Sciatic nerve (tissue), 2 donors: Measurements from ENCODE around the gene KRTCAP2. TPM values are rescaled to one million over a fixed set of nuclear protein-coding genes. Genes with fewer than 3 reads are reported as not detected.

Source experiments
- ATAC-seq: fragments of 200-7000 bp; cut with Tn5 transposase; one replicate; pipeline ENCODE4 v1.9.1; 2020; ENCODE audit warnings: mild to moderate bottlenecking, moderate library complexity
- DNase-seq: peaks from one replicate; pipeline ENCODE4 v3.0.0-alpha.2; 2020; ENCODE audit warnings: low spot score
- intact Hi-C: fragments of 100-400 bp; cut with DNase I; formaldehyde crosslinking; loops from one replicate; pipeline ENCODE4 v1.14.2; 2022
- total RNA-seq: library from RNA; stranded (reverse); fragmentation: NEBNext Ultra II Directional; extraction: Animal tissue kit (Norgen Biotek cat#: 25700); gene quantifications from one replicate; pipeline ENCODE4 v1.2.1, GENCODE V29; 2021
- donor health status: DM: no; HTN: no; CAD: no.
- donor health status: DM: no; HTN: no; CAD: no.

Gene KRTCAP2
- total RNA-seq, 1 donor from 2014 or later = 162 TPM

DNA sequence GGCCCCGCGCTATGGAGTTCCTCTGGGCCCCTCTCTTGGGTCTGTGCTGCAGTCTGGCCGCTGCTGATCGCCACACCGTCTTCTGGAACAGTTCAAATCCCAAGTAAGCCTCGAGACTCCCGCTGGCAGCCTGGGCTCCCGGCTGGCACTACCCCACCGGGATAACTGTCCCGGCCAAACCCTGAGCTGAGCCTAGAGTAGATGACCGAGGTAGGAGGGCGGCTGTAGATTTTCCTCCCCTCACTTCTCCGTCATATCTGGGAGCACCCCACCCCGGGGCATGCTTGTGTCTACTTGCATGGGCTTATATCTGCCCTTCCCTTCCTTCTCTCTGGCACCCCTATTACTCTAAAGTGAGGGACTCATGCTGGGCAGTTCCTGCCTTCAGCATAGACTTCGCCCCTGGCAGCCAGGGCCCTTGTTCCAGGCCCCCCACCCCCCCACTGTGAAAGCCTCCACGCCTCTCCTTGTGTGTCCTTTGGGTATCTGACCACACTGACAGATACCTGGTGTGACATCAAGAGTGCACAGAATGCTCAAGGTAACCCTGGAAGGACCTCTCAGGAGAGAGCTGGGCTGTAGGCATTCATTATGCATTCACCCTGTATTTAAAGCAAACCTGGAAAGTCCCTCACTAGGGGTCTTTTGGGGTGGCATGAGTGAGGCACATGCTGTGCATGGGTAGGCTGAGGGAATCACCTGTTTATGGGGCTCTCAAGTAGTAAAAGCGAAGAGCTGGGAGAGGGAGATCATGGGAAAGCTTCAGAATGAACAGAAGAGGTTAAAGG, 44.9 kb downstream of the KRTCAP2 start:
- ATAC-seq (no peak), DNase-seq (no peak)
- intact Hi-C loops = loop anchor here (10.0 kb wide), 1 partner anchor 47 kb away; the partner anchor contains the start of genes KRTCAP2 and TRIM46

DNA sequence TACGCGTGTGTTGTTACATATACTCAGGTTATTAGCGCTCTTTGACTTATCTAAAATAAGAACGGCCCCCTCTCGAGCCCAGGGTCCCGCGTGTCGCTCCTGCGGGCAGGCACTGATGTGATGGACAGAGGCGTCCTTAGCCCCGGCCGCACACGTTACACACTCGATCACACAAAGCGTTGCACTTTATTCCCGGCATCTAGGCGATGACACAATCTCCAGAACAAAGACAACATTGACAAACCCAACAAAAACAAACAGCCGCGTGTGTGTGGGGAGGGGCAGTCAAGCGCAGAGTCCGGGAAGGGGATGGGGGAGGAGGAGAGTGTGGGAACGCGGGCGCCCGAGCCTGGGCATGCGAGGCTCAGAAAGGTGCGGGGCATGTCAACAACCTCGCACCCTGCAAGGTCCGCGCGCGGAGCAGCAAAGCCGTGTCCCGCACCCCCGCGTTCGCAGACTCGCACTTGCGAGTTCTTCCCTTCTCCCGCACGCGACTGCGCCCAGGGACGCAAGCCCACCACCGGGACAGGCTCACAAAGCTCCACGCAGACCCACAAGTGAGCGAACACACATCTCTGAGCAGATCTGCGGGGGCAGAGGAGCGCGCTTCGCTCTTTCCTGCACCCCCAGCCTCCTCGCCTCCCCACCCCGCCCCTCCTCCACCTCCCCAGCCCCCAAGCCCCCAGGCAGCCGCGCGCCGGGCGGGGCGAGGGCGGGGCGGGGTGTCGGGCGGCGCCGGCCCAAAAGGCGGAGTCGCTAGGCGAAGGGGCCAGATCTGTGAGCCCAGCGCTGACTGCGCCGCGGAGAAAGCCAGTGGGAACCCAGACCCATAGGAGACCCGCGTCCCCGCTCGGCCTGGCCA, 45.8 kb downstream of the KRTCAP2 start, which contains the start of gene EFNA1:
EFNA1 (plus strand) TSS at position 772 of the 862 bp plus-strand sequence. CDS start 102 bp downstream, outside the sequence.
- DNase-seq = peak; percentile 87
- ATAC-seq = peak; percentile 67
- intact Hi-C loops = loop anchor here (10.0 kb wide), 1 partner anchor 47 kb away; the partner anchor contains the start of genes KRTCAP2 and TRIM46

DNA sequence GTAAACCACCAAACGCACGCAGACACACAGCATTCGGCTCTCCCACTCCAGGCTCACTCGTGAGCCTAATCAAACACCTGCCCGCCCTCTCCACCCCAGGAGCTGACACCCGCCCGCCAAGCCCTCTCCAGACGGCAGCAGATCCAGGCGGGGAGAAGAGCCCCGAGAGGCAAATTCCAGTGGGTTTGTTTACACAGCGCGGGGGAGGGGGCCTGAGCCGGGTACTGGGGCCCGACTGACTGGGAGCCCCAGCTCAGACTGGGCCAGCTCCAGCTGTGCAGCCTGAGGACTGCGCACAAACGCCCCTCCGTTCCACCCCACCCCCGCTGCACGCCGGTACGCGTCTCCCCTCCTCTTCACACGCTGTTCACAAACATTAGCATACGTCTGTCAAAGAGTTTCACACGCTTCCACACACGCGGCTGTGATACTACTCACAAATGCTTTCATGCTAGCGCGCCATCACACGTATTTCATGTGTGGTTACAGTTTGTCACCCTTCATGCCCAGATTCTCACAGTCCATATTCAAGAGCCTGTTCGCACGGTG, 46.5 kb downstream of the KRTCAP2 start:
- DNase-seq (peak; percentile 70), ATAC-seq (peak; percentile 45)
- intact Hi-C loops = loop anchor here (10.0 kb wide), 1 partner anchor 48 kb away; the partner anchor contains the start of genes KRTCAP2 and TRIM46

DNA sequence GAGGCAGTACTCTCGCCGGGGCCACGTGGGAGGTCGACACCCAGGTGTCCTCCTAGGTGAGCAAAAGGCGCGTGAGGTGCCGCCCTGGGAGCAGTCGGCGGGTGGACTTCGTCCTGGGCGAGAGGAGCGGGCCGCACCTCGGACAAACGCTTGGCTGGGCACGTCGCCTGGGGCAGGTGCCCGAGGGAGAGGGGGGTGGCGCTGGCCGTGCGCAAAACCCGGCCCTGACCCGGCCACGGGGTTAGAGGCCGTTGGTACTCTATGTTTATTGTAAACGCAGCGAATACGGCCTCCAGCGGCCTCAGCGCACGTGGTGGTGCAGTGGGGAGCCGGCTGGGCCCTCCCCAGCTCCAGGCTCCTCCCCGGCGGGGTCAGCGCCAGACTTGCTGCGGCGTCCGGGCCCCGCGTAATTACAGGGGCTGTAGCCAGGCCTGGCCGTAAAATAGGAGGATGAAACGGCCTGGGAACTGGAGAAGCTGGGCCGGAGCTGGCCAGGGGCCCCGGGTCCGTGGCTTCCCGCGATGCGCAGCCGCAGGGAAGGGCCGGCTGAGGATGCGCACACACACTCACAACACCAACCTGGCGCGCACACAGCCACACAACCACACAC, 47.1 kb downstream of the KRTCAP2 start:
- ATAC-seq (peak; percentile 83), DNase-seq (peak; percentile 85)
- intact Hi-C loops = loop anchor here (10.0 kb wide), 1 partner anchor 49 kb away; the partner anchor contains the start of genes KRTCAP2 and TRIM46

DNA sequence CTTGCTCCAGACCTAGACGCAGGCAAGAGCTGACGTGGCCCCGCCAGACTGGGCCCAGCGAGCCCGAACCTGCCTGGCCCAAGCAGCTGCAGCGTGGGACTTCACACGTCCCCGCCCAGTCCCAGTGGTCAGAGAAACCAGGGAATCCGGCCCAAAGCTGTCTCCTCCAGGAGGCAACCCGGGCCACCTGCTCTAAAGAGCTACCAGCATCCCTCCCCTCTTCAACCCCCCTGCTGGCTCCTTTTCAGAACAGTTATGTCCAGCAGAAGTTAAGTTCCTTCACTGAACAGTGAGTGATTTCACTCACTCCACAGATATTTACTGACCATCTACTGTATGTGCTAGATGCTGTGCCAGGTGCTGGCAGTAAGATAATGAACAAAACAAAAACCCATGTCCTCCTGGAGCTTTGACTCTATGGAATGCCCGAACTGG, 47.6 kb downstream of the KRTCAP2 start:
- DNase-seq (peak; percentile 61), ATAC-seq (no peak)
- intact Hi-C loops = loop anchor here (10.0 kb wide), 1 partner anchor 49 kb away; the partner anchor contains the start of genes KRTCAP2 and TRIM46

DNA sequence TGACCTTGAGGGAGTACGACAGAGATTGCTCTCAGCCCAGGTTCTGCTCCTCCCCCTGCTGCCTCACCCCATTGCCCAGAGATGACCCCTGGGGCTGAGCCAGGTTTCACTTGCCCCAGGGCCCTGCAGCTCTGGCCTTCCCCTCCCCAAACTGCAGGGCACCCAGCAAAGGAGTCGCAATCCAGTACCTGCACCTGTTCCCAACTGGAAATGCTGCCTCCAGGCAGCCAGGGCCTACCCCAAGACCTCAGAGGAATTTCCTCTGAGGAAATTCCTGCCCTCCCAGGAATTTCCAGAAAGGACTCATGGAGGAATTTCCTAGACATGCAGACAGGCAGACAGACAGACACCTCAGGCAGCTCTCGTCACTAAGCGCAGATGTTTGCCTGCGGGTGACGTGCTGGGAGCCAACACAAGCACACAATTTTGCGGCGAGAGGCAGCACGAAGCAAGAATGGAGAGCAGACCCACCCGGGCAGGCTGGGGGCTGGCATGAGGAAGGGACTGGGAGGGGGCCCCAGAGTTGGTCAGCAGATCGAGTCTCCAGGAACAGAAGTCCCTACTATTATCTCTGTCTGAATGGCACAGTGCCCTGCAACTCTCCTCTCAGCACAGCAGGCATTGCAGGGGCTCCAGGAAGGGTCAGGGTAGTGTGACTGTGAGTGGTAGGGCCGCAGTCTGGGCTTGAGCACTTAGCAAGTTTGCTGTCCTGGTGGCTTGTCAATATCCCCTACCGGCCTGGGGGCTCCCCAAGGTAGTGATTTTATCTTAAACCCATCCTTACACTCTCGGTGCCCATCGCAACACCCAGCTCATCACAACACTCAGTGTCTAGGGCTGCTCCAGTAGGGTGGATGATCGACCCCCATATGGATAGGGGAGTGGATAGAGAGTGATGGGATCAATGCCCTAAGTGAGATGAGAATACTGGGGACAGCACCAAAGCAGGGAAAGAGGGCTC, 48.3 kb downstream of the KRTCAP2 start:
- intact Hi-C loops = loop anchor here (10.0 kb wide), 1 partner anchor 50 kb away; the partner anchor contains the start of genes KRTCAP2 and TRIM46
- no peak for DNase-seq
- ATAC-seq = no peak

DNA sequence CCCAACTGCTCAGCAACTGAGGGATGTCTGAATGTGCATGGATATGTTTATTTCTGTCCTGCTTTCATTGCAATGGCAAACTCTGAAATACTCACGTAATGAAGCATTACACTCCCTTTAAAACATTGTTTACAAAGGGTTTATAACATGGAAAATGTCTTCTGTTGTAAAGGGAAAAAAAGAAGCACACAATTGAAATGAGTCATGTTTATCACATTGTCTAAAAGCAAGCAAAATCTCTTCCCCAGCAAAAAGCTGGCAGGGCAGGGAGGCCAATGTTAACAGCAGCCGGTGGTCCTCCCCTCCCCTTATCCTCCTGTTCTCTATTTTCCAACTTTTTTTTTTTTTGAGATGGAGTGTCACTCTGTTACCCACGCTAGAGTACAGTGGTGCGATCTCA, 49.3 kb downstream of the KRTCAP2 start:
- no peak for ATAC-seq
- intact Hi-C loops = loop anchor here (10.0 kb wide), 1 partner anchor 51 kb away; the partner anchor contains the start of genes KRTCAP2 and TRIM46
- no peak for DNase-seq

DNA sequence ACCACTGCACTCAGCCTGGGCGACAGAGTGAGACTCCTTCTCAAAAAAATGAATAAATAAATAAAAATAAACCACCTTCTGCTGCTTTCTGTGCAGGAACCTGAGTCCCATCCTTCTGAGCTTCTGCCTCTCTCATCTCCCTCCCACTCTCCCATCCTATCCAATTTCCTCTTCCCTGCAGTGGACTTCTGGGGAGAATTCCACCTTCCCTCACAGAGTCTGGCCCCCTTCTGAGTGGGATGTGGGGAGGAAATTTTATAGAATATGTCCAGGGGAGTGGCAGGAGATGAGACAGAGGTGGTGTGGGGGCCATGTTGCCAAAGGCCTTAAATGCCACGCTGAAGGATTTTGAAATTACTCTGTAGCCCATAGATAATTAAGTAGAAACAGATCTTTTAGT, 50.8 kb downstream of the KRTCAP2 start:
- no peak for DNase-seq
- intact Hi-C loops = loop anchor here (10.0 kb wide), 1 partner anchor 52 kb away; the partner anchor contains the start of genes KRTCAP2 and TRIM46
- no peak for ATAC-seq

DNA sequence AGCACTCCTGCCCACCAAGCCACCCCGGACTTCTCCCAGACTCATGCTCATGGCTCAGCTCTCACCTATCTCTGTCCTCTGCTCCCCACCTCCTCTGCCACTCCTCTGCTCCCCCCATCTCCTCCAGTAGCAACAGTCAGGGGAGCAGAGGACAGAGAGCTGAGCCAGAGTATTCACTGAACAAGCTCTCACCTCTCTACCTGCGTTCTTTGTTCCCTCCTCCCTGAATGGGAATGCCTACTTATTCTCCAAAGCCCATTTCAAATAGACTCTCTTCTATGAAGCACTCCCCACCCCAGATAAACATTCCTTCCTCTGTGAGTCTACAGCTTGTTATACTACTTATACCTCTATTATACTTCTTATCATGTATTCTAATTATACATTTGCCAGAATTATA, 51.9 kb downstream of the KRTCAP2 start:
- intact Hi-C loops = loop anchor here (10.0 kb wide), 1 partner anchor 54 kb away; the partner anchor contains the start of genes KRTCAP2 and TRIM46
- ATAC-seq (no peak), DNase-seq (no peak)

DNA sequence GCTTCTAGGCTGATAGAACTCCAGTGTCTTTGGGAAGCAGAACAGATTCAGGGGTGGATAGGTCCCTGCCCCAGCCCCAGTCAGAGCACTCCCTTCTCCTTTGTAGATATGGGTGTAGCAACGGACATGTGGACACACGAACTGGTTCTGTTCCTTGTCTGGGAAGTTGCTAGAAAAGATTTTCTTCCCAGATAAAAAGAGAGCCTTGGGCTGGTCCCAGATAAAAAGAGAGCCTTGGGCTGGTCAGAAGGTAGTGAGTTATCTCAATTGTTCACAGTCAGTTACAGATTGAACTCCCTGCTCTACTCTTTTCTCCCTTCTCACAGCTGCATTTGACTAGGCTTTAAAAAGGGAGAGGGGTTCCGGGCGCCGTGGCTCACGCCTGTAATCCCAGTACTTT, 52.9 kb downstream of the KRTCAP2 start:
- no peak for DNase-seq
- ATAC-seq = no peak
- intact Hi-C loops = loop anchor here (10.0 kb wide), 1 partner anchor 55 kb away; the partner anchor contains the start of genes KRTCAP2 and TRIM46

Other genes starting within 250 kb of the KRTCAP2 start
- gene PMVK, start 236.6 kb downstream of the KRTCAP2 start, total RNA-seq = 30.4 TPM
- gene PBXIP1, start 217.2 kb downstream of the KRTCAP2 start, total RNA-seq = 71.1 TPM
- 25.0 TPM for gene PYGO2, start 211.5 kb downstream of the KRTCAP2 start, total RNA-seq
- gene SHC1, start 202.6 kb downstream of the KRTCAP2 start, total RNA-seq = 92.5 TPM
- gene CKS1B, start 198.6 kb downstream of the KRTCAP2 start, total RNA-seq = 31.7 TPM
- gene FLAD1, start 190.0 kb downstream of the KRTCAP2 start, total RNA-seq = 24.3 TPM
- gene LENEP, start 179.7 kb downstream of the KRTCAP2 start, total RNA-seq = not detected
- gene ZBTB7B, start 170.5 kb downstream of the KRTCAP2 start, total RNA-seq = 45.3 TPM
- 5.5 TPM for gene DCST2, start 139.5 kb downstream of the KRTCAP2 start, total RNA-seq
- gene DCST1, start 139.5 kb downstream of the KRTCAP2 start, total RNA-seq = 0.31 TPM
- gene ADAM15, start 122.0 kb downstream of the KRTCAP2 start, total RNA-seq = 147 TPM
- 3.1 TPM for gene EFNA4, start 109.6 kb downstream of the KRTCAP2 start, total RNA-seq
- gene EFNA3, start 94.5 kb downstream of the KRTCAP2 start, total RNA-seq = 2.4 TPM
- 49.0 TPM for gene EFNA1, start 45.4 kb downstream of the KRTCAP2 start, total RNA-seq
- 20.8 TPM for gene SLC50A1, start 37.5 kb downstream of the KRTCAP2 start, total RNA-seq
- gene DPM3, start 32.8 kb downstream of the KRTCAP2 start, total RNA-seq = 75.3 TPM
- gene TRIM46, start 545 bp upstream of the KRTCAP2 start, total RNA-seq = 4.8 TPM
- 58.8 TPM for gene THBS3, start 34.6 kb upstream of the KRTCAP2 start, total RNA-seq
- gene MTX1, start 35.4 kb upstream of the KRTCAP2 start, total RNA-seq = 20.0 TPM
- 28.4 TPM for gene ENTREP3, start 82.2 kb upstream of the KRTCAP2 start, total RNA-seq
- 44.0 TPM for gene SCAMP3, start 89.1 kb upstream of the KRTCAP2 start, total RNA-seq
- 57.8 TPM for gene CLK2, start 100.2 kb upstream of the KRTCAP2 start, total RNA-seq
- 8.0 TPM for gene HCN3, start 104.2 kb upstream of the KRTCAP2 start, total RNA-seq
- not detected for gene PKLR, start 128.1 kb upstream of the KRTCAP2 start, total RNA-seq
- gene FDPS, start 135.6 kb upstream of the KRTCAP2 start, total RNA-seq = 160 TPM
- 43.3 TPM for gene RUSC1, start 147.6 kb upstream of the KRTCAP2 start, total RNA-seq